Endothelial cell (in vitro differentiated cells): Measurements from ENCODE around the gene GUCA2B. TPM values are rescaled to one million over a fixed set of nuclear protein-coding genes. Genes with fewer than 3 reads are reported as not detected.

Experiments used
- DNase-seq: peaks from one replicate; pipeline ENCODE4 v3.0.0; 2021; ENCODE audit warnings: low spot score
- H3K27ac Mint-ChIP-seq: one replicate; pipeline ENCODE4 v1.8.0; 2021; ENCODE audit warnings: mixed read lengths, inconsistent platforms; ENCODE audit not compliant: unreplicated experiment
- H3K27me3 Mint-ChIP-seq: one replicate; pipeline ENCODE4 v1.8.0; 2021; ENCODE audit warnings: mild to moderate bottlenecking, moderate library complexity, mixed read lengths, inconsistent platforms; ENCODE audit not compliant: unreplicated experiment
- H3K36me3 Mint-ChIP-seq: one replicate; pipeline ENCODE4 v1.8.0; 2021; ENCODE audit warnings: mild to moderate bottlenecking, low read depth, mixed read lengths, inconsistent platforms; ENCODE audit not compliant: unreplicated experiment
- H3K4me1 Mint-ChIP-seq: one replicate; pipeline ENCODE4 v1.8.0; 2021; ENCODE audit warnings: mild to moderate bottlenecking, mixed read lengths, inconsistent platforms; ENCODE audit not compliant: unreplicated experiment
- H3K4me3 Mint-ChIP-seq: one replicate; pipeline ENCODE4 v1.8.0; 2021; ENCODE audit warnings: mild to moderate bottlenecking, mixed read lengths, inconsistent platforms; ENCODE audit not compliant: unreplicated experiment
- H3K9me3 Mint-ChIP-seq: one replicate; pipeline ENCODE4 v1.8.0; 2021; ENCODE audit warnings: mixed read lengths, inconsistent platforms; ENCODE audit not compliant: unreplicated experiment
- CTCF ChIP-seq: fragments of 200-600 bp; sonication (generic); IDR thresholded peaks from one replicate; pipeline ENCODE4 v1.5.0; 2021; ENCODE audit warnings: antibody characterized with exemption; ENCODE audit not compliant: unreplicated experiment
- total RNA-seq: library from RNA; stranded (reverse); fragmentation: NEBNext Ultra II Directional; extraction: Animal tissue kit (Norgen Biotek cat#: 25700); gene quantifications from one replicate; pipeline ENCODE4 v1.2.1, GENCODE V29; 2021; ENCODE audit not compliant: unreplicated experiment

Gene GUCA2B
- total RNA-seq, 1 donor from 2014 or later: not detected

GRCh38 chr1:42155362-42155761 is 2.2 kb downstream of the GUCA2B start:
- H3K4me3 Mint-ChIP-seq: no peak overlapping the region
- DNase-seq: no peak
- peaks cover 11% of the 10 kb centered on the region for H3K27me3 Mint-ChIP-seq
- no peak for TF ChIP-seq CTCF
- H3K9me3 Mint-ChIP-seq: no peaks in the 10 kb centered on the region
- H3K4me1 Mint-ChIP-seq: no peaks in the 10 kb centered on the region
- no peak overlapping the region for H3K27ac Mint-ChIP-seq
- H3K36me3 Mint-ChIP-seq: no peaks in the 10 kb centered on the region

GRCh38 chr1:42157667-42158066 is 4.5 kb downstream of the GUCA2B start:
- H3K4me1 Mint-ChIP-seq: no peaks in the 10 kb centered on the region
- no peaks in the 10 kb centered on the region for H3K36me3 Mint-ChIP-seq
- H3K4me3 Mint-ChIP-seq: no peak overlapping the region
- no peak overlapping the region for H3K27ac Mint-ChIP-seq
- no peaks in the 10 kb centered on the region for H3K9me3 Mint-ChIP-seq
- no peak for DNase-seq
- H3K27me3 Mint-ChIP-seq: peaks cover 11% of the 10 kb centered on the region
- TF ChIP-seq CTCF: no peak

GRCh38 chr1:42158189-42158588 is 5.0 kb downstream of the GUCA2B start:
- H3K4me3 Mint-ChIP-seq: no peak overlapping the region
- H3K36me3 Mint-ChIP-seq: no peaks in the 10 kb centered on the region
- H3K27ac Mint-ChIP-seq: no peak overlapping the region
- H3K9me3 Mint-ChIP-seq: no peaks in the 10 kb centered on the region
- no peak for TF ChIP-seq CTCF
- H3K27me3 Mint-ChIP-seq: peaks cover 10% of the 10 kb centered on the region
- H3K4me1 Mint-ChIP-seq: no peaks in the 10 kb centered on the region
- DNase-seq: no peak

GRCh38 chr1:42162181-42162580 is 9.0 kb downstream of the GUCA2B start:
- peaks cover 14% of the 10 kb centered on the region for H3K27me3 Mint-ChIP-seq
- DNase-seq: no peak
- no peak overlapping the region for H3K4me3 Mint-ChIP-seq
- no peaks in the 10 kb centered on the region for H3K4me1 Mint-ChIP-seq
- no peak for TF ChIP-seq CTCF
- no peak overlapping the region for H3K27ac Mint-ChIP-seq
- no peaks in the 10 kb centered on the region for H3K9me3 Mint-ChIP-seq
- H3K36me3 Mint-ChIP-seq: peaks cover 6% of the 10 kb centered on the region

GRCh38 chr1:42163114-42163513 is 9.9 kb downstream of the GUCA2B start:
- Mint-ChIP-seq H3K9me3 (no peaks in the 10 kb centered on the region), H3K4me3 (no peak overlapping the region), H3K27ac (no peak overlapping the region), H3K4me1 (peaks cover 3% of the 10 kb centered on the region), H3K27me3 (peaks cover 14% of the 10 kb centered on the region), H3K36me3 (peaks cover 6% of the 10 kb centered on the region)
- DNase-seq: no peak
- no peak for TF ChIP-seq CTCF
